HepG2 (cell line): ENCODE measurements around the gene VDAC2. TPM values are rescaled to one million over a fixed set of nuclear protein-coding genes. Genes with fewer than 3 reads are reported as not detected.

Source experiments
- ATM ChIP-seq: fragments of 450-650 bp; IDR thresholded peaks from 2 replicates; pipeline ENCODE4 v1.7.1; 2017; ENCODE audit warnings: mild to moderate bottlenecking, borderline replicate concordance
- ERF ChIP-seq: IDR thresholded peaks from 2 replicates; pipeline ENCODE4 v1.6.1; 2018; ENCODE audit warnings: missing biosample characterization, missing genetic modification reagents
- FOXA1 ChIP-seq, 2 experiments: fragments of 450-650 bp in 1 of 2; sonication (generic) in 1 of 2; formaldehyde crosslinking in 1 of 2; IDR thresholded peaks; 2 replicates each; pipeline versions ENCODE4 v1.4.0 to v1.6.1; 2016 to 2020; ENCODE audit warnings: missing genetic modification reagents in 1 of 2
- HOXA7 ChIP-seq: sonication (generic); formaldehyde crosslinking; IDR thresholded peaks from 2 replicates; pipeline ENCODE4 v1.8.1; 2022; ENCODE audit warnings: mild to moderate bottlenecking, missing genetic modification reagents, moderate library complexity
- JUND ChIP-seq: sonication (generic); formaldehyde crosslinking; IDR thresholded peaks from 2 replicates; pipeline ENCODE4 v1.8.0; 2022; ENCODE audit warnings: mild to moderate bottlenecking, missing genetic modification reagents
- KLF11 ChIP-seq: IDR thresholded peaks from 2 replicates; pipeline ENCODE4 v1.6.1; 2016; ENCODE audit warnings: missing compliant biosample characterization
- MIER2 ChIP-seq: IDR thresholded peaks from 2 replicates; pipeline ENCODE4 v1.6.1; 2016; ENCODE audit warnings: missing biosample characterization, missing genetic modification reagents
- MXI1 ChIP-seq: IDR thresholded peaks from 3 replicates; pipeline ENCODE4 v1.6.1; 2012; ENCODE audit warnings: low read depth, low read length, inconsistent platforms, borderline replicate concordance
- NFIB ChIP-seq: sonication (generic); formaldehyde crosslinking; IDR thresholded peaks from 2 replicates; pipeline ENCODE4 v1.9.0; 2021; ENCODE audit warnings: missing genetic modification reagents, mild to moderate bottlenecking, borderline replicate concordance
- PHF21A ChIP-seq: sonication (generic); formaldehyde crosslinking; IDR thresholded peaks from 2 replicates; pipeline ENCODE4 v1.5.0; 2020; ENCODE audit warnings: mild to moderate bottlenecking, missing genetic modification reagents
- POLR2AphosphoS2 ChIP-seq: IDR thresholded peaks from 2 replicates; pipeline ENCODE4 v1.6.1; 2011; ENCODE audit warnings: low read depth, low read length, improper control_type of control experiment
- RXRB ChIP-seq: IDR thresholded peaks from 2 replicates; pipeline ENCODE4 v1.6.1; 2016; ENCODE audit warnings: borderline replicate concordance, missing genetic modification reagents, missing compliant biosample characterization
- ZBED4 ChIP-seq: sonication (generic); formaldehyde crosslinking; IDR thresholded peaks from 2 replicates; pipeline ENCODE4 v1.4.0; 2020; ENCODE audit warnings: missing genetic modification reagents, borderline replicate concordance
- ZBTB7B ChIP-seq: sonication (generic); formaldehyde crosslinking; IDR thresholded peaks from 2 replicates; pipeline ENCODE4 v1.4.0; 2020; ENCODE audit warnings: missing genetic modification reagents
- ZMAT3 ChIP-seq: sonication (generic); formaldehyde crosslinking; conservative IDR thresholded peaks from 2 replicates; pipeline ENCODE4 v1.7.0; 2021; ENCODE audit warnings: missing genetic modification reagents
- ZNF10 ChIP-seq: sonication (generic); formaldehyde crosslinking; IDR thresholded peaks from 2 replicates; pipeline ENCODE4 v1.4.0; 2020; ENCODE audit warnings: mild to moderate bottlenecking, low read depth, missing genetic modification reagents, borderline replicate concordance
- ZNF235 ChIP-seq: sonication (generic); formaldehyde crosslinking; IDR thresholded peaks from 2 replicates; pipeline ENCODE4 v1.8.1; 2023; ENCODE audit warnings: mild to moderate bottlenecking, missing genetic modification reagents, borderline replicate concordance
- polyA plus RNA-seq, 8 experiments: library from polyadenylated mRNA; depleted of rRNA in 3 of 8; stranded (reverse) in 7 of 8; unstranded in 1 of 8; fragments of >200 nt; fragmentation: Illumina TruSeq in 4 of 8; extraction: Trizol in 4 of 8; gene quantifications; 2 replicates each; pipeline versions ENCODE4 v1.2.1 to v1.2.3, GENCODE V29; 2011 to 2016; ENCODE audit warnings: low read depth in 4 of 8, missing spikeins in 1 of 8, mixed read lengths in 1 of 8; ENCODE audit not compliant: insufficient read depth in 1 of 8
- total RNA-seq, 5 experiments: library from RNA; depleted of rRNA; stranded (reverse); fragments of >200 nt; fragmentation: Illumina TruSeq; extraction: Trizol; gene quantifications; 2 replicates each; pipeline ENCODE4 v1.2.3, GENCODE V29; 2016; ENCODE audit warnings: low read depth in 1 of 5
- TF ChIP-seq, protein P1 (sequence below): sonication (generic); formaldehyde crosslinking; IDR thresholded peaks from 2 replicates; pipeline ENCODE4 v1.4.0; 2020; ENCODE audit warnings: missing genetic modification reagents, mild to moderate bottlenecking, borderline replicate concordance
- TF ChIP-seq, protein P2 (sequence below): sonication (generic); formaldehyde crosslinking; IDR thresholded peaks from 2 replicates; pipeline ENCODE4 v1.4.0; 2020; ENCODE audit warnings: missing genetic modification reagents
- TF ChIP-seq, protein P3 (sequence below), 2 experiments: fragments of 450-650 bp in 1 of 2; sonication (generic) in 1 of 2; formaldehyde crosslinking; IDR thresholded peaks; 2 replicates each; pipeline versions ENCODE4 v1.5.0 to v1.8.0; 2020 to 2022; ENCODE audit warnings: mild to moderate bottlenecking in 1 of 2, missing genetic modification reagents in 1 of 2
- TF ChIP-seq, protein P4 (sequence below): sonication (generic); formaldehyde crosslinking; IDR thresholded peaks from 2 replicates; pipeline ENCODE4 v1.4.0; 2020; ENCODE audit warnings: mild to moderate bottlenecking, missing genetic modification reagents

VDAC2 gene
- total and polyA plus RNA-seq, 2 of the 13 experiments (the other 11 are each of a cell fraction or from before 2014, with no cell fraction given) = 67.9 to 222 TPM

DNA sequence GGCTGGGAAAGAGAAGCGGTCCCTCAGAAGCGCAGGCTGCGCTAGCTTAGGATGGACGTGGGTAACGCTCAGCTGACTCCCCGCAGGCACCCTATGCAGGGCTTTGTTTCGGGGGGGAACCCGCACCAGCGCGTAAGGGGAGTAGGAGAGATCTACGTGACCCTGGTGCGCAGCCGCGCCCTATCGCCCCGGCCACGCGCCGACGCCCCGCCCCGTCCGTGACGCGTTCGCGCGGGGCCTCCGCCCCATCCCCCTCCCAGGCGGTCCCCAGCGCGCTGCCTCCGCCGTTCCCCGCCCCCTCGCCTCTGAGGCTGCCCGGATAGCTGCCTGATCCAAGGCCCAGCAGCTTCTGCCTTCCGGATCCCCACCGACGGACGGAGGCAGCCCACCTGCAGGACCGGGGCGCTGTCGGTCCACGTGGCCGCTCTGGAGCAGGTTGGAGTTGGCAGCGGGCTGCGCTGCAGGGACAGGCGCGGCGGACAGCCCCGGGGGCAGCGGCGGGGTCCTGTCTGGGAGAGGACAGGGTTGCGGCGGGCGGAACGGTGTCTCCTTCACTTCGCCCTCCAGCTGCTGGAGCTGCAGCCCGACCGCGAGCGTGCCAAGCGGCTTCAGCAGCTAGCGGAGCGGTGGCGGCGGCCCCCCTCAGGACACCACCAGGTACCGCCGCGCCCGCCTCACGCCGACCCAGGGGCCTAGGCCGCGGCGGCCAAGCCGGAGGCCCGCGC lies at the start of gene VDAC2 (continued):
- TF ChIP-seq, protein P1, sequence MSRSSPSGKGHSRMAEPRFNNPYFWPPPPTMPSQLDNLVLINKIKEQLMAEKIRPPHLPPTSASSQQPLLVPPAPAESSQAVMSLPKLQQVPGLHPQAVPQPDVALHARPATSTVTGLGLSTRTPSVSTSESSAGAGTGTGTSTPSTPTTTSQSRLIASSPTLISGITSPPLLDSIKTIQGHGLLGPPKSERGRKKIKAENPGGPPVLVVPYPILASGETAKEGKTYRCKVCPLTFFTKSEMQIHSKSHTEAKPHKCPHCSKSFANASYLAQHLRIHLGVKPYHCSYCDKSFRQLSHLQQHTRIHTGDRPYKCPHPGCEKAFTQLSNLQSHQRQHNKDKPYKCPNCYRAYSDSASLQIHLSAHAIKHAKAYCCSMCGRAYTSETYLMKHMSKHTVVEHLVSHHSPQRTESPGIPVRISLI (CRISPR knock-in tag) = peak; percentile 47; the same call in 1 of the 2 replicates
- TF ChIP-seq NFIB (CRISPR knock-in tag) = 0 out of 2 replicates have a peak, but pooled peaks have one; percentile 35
- no peak for TF ChIP-seq HOXA7 (CRISPR knock-in tag)
- TF ChIP-seq PHF21A = peak; percentile 16
- TF ChIP-seq, protein P2, sequence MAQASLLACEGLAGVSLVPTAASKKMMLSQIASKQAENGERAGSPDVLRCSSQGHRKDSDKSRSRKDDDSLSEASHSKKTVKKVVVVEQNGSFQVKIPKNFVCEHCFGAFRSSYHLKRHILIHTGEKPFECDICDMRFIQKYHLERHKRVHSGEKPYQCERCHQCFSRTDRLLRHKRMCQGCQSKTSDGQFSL = no peak
- 0 out of 2 replicates have a peak, but pooled peaks have one; percentile 39 for TF ChIP-seq ZNF235 (CRISPR knock-in tag)
- TF ChIP-seq, protein P3, sequence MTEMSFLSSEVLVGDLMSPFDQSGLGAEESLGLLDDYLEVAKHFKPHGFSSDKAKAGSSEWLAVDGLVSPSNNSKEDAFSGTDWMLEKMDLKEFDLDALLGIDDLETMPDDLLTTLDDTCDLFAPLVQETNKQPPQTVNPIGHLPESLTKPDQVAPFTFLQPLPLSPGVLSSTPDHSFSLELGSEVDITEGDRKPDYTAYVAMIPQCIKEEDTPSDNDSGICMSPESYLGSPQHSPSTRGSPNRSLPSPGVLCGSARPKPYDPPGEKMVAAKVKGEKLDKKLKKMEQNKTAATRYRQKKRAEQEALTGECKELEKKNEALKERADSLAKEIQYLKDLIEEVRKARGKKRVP (CRISPR knock-in tag; IDR thresholded peaks at IDR 0.05) = peak in 1 of 2 experiments; percentile 22; a peak in 1 of 4 replicates
- TF ChIP-seq MIER2 (CRISPR knock-in tag) = no peak
- no peak; the same call in 1 of the 2 replicates for TF ChIP-seq ZBTB7B (CRISPR knock-in tag)
- 0 out of 2 replicates have a peak, but pooled peaks have one; percentile 33 for TF ChIP-seq JUND (CRISPR knock-in tag)
- peak; percentile 19; the same call in 1 of the 3 replicates for TF ChIP-seq MXI1
- TF ChIP-seq POLR2AphosphoS2 = no peak
- peak; percentile 57; the same call in 1 of the 2 replicates for TF ChIP-seq ZBED4 (CRISPR knock-in tag)
- TF ChIP-seq, protein P4, sequence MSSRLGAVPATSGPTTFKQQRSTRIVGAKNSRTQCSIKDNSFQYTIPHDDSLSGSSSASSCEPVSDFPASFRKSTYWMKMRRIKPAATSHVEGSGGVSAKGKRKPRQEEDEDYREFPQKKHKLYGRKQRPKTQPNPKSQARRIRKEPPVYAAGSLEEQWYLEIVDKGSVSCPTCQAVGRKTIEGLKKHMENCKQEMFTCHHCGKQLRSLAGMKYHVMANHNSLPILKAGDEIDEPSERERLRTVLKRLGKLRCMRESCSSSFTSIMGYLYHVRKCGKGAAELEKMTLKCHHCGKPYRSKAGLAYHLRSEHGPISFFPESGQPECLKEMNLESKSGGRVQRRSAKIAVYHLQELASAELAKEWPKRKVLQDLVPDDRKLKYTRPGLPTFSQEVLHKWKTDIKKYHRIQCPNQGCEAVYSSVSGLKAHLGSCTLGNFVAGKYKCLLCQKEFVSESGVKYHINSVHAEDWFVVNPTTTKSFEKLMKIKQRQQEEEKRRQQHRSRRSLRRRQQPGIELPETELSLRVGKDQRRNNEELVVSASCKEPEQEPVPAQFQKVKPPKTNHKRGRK (CRISPR knock-in tag) = no peak
- peak; percentile 61; the same call in 1 of the 2 replicates for TF ChIP-seq ZMAT3 (CRISPR knock-in tag)
- peak; percentile 20; the same call in 1 of the 2 replicates for TF ChIP-seq RXRB (CRISPR knock-in tag)
- no peak for TF ChIP-seq FOXA1 (IDR thresholded peaks at IDR 0.05)
- no peak for TF ChIP-seq FOXA1 (CRISPR knock-in tag; IDR thresholded peaks at IDR 0.05)
- no peak for TF ChIP-seq ATM
- peak; percentile 91 for TF ChIP-seq ERF (CRISPR knock-in tag)
- TF ChIP-seq ZNF10 (CRISPR knock-in tag) = no peak
- 0 out of 2 replicates have a peak, but pooled peaks have one; percentile 26 for TF ChIP-seq KLF11 (CRISPR knock-in tag)
